AG09319 (cell line): Measurements from ENCODE around the gene COPS3.

Source experiments
- DNase-seq: peaks from one replicate; pipeline ENCODE4 v3.0.0-alpha.2; 2010; ENCODE audit warnings: low read depth; ENCODE audit errors: extremely low read depth
- CTCF ChIP-seq: IDR thresholded peaks from 2 replicates; pipeline ENCODE4 v1.5.1; 2011; ENCODE audit warnings: low read depth, mild to moderate bottlenecking, inconsistent platforms, low read length, moderate library complexity

The COPS3 gene

DNA sequence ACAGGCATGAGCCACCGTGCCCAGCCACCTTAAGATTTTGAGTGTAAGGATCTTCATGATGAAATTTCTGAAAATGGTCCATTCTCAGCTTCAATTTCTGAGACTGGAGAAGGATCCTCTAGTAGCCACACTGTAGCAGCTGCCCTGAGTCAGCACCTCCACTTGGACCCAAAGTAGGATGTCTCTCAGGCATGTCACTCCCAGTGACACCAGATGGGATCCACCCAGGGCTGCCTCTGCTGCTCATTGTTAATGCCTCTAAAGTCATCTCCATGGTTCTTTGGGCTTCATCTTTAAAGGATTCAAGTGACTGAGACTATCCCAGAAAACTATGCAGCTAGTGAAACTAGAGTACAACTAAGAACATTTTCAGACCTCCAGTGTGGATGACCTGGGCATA, 82.8 kb downstream of the COPS3 start:
- no peak for DNase-seq
- TF ChIP-seq CTCF: no peak

- TF ChIP-seq CTCF: no peak
- no peak for DNase-seq
These were observed 84.3 kb downstream of the COPS3 start for GRCh38 chr17:17196776-17197175.
